Measurements from ENCODE around the gene SEC61G.

SEC61G gene

DNA sequence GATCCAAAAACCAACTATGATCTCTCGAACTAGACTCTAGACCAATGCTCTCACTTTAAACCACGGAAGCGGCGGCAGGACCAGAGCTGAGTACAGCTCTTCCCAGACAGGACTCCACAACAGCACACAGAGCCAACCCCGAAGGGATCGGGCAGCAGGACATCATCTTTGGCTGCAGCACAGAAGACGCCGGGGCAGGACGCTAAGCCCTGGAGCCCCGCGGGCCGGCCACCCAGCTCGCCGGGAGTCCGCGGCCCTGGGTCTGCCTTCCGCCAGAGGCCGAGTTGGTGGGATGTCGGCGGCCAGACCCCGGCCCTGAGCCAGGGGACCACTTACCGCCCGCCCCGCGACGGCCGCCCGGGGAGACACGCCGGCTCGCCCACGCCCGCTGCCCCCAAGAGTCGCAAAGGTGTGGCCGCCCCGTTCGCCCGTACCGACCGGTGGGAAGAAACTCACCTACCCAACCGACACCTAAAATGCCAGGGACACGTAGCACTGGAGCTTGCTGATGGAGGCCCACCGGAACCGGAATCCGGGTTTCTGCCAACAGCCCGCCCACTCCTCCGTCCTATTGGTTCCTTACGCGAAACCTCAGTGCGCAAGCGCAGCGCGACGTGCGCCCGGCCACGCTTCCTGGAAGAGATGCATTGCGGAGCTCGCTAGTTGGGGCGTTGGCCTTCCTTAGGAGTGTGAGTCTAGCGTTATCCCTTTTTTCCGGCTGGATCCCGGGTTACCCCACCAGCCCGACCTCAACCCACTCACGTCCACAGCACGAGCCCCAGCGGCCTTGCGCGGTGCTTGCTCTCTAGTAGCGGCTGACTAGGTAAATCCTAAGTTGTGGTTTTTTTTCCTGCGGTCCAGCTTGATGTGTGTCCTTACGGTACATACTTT, at the start of gene SEC61G:
SEC61G (minus strand) TSS at position 510 of the 891 bp plus-strand sequence. CDS start 1,623 bp downstream, outside the sequence.
- peak; percentile 95 for DNase-seq

DNA sequence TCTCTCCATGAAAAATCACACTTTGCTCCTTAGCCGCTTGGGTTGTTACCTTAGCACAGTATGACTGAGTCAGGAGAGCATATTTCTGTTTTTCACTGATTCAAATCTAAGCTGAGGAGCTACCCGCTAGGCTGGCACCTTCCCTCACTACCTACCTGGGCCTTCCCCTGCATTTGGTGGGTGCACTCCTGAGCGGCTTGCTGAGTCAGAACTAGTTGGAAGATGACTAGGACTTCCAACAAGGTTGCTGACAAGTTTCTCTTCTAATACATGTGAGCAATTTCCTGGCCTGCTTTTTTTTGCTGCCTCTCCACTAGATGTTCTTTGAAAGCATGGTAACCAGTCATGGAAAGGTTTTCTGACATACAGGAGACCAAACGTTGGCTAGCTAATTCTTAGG, 43.8 kb upstream of the SEC61G start:
- DNase-seq, result no peak

DNA sequence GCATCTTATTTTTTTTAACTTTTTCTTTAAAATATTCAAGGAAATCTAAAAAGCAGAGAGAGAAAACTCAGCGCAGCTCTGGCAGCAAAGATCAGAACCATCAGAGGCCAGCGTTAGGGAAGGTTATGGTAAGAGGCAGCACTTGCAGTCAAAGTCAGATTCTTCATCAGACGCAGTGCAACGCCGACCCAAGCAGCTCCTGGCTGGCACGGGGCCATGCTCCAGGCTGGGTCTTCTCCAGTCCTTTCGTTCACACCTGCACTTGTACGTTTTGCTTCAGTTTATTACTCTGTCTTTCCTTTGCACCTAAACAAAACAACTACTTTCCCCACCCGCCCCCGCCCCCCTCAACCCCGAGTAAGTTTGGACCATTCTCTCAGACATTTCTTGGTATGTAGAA, 43.1 kb upstream of the SEC61G start:
- no peak for DNase-seq

DNA sequence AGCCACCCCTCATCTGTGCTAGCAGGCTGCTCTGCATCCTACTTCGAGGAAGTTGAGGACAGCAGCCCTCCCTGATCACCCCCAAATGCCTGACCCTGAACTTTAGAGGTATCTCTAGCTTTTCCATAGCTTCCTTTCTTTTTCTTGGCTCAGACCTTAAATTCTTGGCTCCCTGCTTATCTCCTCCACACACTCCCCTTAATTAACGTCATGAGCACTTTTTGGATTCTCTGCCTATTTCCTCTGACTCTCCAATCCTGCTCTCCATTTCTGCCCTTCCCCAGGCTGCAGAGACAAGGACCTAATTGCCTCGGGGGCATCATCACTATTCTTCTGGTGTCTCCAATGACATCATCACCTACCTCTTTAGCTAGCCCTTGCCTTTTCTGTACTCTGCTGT, 40.8 kb upstream of the SEC61G start:
- DNase-seq, result no peak

DNA sequence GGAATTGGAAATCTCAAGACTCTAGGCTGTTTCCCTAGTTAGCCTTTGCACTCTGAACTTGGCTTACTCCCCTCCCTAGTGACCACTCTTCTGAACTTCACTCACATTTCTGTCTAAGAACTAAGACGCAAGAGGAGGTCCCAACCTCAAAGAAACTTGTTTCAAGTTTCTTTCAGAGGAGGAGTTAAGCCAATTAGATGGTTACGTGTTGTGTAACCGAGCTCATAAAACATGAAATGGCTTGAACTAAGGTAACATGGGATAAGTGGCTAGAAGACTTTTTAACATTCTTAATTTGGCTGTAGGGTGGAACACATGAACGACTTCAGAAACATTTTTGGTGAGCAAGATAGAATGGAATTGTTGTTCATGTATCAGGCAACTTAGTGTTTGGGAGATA, 39.5 kb upstream of the SEC61G start:
- DNase-seq, result no peak

DNA sequence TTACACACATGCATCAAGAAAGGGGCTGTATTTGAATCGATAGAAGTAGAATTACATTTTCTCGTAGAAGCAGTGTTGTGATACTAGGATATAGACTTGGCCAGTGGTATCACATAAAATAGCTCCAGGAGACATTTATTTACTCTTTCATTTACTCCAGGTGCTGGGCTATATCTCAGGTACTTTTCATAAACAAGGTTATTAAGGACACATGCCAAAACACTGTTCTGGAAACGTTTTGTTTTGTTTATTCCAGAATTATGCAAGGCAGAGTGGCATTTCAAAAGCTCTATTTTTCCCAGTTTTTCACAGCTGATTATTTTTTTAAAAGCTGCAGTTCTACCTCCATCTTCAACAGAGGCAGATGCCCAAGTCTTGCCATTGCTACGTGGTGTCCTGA, 37.8 kb upstream of the SEC61G start:
- no peak for DNase-seq

DNA sequence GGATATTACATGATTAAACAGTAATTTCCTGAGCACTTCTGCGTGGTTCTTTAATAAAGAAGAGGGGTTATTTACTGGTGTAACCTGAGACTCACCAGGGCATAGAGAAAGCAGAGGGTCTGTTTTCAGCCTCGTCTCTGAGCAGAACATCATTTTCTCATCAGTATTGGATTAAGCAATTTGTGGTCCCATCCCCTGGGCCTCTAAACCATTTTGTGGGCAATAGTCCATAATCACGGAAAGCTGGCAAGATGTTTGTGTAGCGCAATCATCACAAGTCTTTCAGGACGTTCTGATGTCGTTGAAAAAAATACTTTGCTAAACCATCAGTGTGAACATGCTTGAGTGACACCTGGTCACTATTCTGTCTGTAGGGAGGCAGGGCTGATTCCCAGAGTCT, 37.1 kb upstream of the SEC61G start:
- DNase-seq, result peak; percentile 7

DNA sequence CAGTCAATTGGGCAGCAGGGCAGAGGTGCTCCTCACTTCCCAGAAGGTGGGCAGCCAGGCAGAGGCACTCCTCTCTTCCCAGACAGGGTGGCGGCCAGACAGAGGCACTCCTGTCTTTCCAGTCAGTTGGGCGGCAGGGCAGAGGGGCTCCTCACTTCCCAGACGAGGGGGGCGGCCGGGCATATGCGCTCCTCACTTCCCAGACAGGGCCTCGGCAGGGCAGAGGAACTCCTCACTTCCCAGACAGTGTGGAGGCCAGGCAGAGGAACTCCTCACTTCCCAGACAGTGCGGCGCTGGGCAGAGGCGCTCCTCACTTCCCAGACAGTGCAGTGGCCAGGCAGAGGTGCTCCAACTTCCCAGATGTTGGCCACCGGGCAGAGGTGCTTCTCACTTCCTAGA, 33.4 kb upstream of the SEC61G start:
- DNase-seq, result no peak

DNA sequence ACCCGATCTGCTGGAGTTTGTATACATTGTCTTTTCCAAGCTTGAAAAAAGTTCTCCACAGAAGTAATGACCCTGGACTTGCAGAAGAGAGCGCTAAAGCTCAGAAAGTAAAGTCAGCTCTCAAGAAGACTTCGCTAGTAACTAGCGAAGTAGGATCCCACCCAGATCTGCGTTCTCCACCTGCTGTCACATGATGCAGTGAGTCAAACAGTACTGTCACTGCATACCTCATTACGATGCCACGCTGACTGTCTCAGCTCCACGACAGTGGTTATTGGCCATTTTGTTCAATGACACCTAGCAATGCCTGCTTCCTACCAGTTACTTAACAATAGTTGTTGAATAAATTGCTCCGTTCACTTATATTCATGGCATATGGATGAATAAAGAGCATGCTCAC, 29.7 kb upstream of the SEC61G start:
- peak; percentile 22 for DNase-seq

DNA sequence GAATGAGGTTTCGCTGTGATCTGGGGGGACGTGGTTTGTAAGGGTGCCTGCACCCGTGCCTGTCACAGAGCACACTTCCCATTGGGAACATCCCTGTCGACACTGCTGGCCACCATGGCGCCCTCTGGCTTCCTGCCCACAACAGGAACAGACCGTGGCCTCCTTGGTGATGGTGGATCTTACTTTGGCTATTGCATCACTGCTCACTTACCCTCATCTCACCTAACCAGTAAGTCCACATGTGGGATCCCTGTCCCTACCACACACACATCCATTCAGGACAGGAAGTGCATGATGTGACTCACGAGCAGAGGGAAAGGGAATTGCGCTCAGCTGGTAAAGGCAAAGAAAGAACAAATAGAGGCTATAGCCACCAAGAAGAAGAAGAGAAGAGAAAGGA, 26.2 kb upstream of the SEC61G start:
- no peak for DNase-seq

DNA sequence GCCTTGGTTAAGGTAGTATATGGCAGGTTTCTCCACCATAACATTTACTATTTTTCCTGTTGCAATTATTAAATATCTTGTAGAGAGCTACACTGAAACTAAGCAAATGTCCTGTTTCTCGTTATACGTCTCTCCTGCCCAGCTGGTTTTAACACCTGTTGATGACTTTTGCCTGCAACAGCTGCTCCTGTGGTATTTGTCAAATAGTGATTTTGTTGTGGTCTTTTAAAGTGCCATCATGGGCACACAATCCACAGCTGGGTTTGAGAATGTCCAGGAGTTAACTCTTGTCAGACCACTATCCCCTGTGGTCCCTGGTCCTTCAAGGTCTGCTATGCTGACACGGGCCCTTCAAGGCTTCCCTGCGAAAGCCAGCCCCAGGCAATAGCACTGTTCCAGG, 24.9 kb upstream of the SEC61G start:
- DNase-seq, result no peak

DNA sequence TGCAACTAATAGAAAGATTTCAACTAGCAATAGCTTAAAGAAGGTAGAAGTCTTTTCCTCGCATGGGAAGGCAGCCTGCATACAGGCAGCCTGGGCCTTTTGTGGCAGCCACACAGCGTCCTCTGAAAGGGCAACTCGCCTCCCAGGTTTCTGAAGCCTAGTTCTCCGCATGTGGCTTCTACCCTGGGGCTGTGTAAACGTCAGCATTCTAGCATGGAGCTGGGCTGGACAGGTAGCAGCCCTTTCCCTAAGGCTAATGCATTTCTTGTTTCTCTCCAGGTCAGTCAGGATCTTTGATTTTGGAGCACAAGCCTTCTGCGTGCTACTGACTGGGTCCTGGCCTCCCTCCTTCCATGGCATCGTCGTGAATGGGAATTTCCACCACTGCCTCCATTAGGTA, 23.8 kb upstream of the SEC61G start:
- DNase-seq, result no peak

DNA sequence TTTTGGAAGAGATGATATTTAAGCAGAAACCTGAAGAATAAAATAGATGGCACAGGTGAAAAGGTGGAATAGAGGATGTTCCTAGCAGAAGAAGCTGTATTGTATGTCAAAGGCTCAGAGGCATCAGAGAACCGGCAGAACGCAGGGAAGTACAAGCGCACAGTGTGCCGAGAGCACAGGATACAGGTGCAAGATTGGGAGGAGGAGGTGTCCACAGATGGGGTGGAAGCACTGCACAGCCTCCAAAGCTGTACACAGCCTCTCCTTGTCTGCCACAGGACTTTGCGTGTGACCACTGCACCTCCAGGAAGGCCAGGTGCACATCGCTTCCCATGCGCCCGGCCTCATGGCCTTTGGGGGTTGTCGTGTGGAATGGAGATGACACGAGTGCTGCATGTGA, 23.3 kb upstream of the SEC61G start:
- DNase-seq, result no peak

DNA sequence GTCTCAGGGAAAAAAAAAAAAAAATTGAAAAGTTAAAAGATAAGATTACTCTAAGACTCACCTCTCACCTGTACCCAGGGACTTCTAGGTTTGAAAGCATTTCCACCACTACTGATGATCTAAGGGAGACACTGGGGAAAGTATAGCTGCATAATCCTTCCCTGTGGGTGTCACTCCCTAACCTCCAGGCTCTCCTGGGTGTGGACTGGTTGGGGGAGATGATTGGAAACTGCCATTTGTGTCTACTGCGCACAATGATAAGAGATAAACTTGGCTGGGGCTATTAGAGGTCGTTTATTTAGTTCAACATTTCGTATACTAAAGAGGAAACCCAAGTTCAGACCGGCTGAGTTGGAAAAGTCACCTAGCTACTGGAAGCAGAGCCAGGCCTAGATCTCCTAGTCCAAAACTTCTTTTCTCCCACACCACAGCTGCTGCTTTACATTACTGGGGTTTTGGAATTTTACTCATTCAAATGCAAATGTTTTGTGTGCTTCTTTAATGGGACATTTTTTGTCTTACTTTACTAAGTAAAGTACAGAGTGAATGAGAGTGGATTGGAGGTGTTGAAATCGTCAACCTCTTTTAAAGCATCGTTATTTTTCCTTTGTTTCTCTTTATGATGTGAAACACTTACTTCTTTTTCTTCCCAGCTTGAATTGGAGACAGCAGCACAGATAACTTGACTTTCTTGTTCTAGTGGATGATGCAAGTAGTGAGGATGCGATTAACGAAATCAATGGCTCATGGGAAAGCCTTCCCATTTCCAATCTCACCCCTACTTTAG, 22.3 kb upstream of the SEC61G start:
- no peak for DNase-seq

DNA sequence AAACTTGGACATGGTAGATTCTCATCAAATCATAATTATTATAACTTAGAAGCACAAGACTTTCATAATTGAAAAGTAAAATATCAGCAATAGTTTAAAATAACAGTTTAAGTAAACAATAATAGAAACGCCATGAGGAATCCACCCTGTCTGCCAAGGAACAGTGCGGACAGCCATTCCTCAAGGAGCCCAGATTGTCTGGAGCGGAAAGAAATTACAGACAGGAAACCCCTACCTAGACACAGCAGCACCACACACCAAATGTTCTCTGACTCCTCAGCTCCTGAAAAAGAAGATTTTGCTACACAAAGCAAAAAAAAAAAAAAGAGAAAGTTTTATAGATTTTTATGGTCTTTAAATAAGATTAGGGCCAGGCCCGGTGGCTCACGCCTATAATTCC, 21.5 kb upstream of the SEC61G start:
- DNase-seq, result no peak

DNA sequence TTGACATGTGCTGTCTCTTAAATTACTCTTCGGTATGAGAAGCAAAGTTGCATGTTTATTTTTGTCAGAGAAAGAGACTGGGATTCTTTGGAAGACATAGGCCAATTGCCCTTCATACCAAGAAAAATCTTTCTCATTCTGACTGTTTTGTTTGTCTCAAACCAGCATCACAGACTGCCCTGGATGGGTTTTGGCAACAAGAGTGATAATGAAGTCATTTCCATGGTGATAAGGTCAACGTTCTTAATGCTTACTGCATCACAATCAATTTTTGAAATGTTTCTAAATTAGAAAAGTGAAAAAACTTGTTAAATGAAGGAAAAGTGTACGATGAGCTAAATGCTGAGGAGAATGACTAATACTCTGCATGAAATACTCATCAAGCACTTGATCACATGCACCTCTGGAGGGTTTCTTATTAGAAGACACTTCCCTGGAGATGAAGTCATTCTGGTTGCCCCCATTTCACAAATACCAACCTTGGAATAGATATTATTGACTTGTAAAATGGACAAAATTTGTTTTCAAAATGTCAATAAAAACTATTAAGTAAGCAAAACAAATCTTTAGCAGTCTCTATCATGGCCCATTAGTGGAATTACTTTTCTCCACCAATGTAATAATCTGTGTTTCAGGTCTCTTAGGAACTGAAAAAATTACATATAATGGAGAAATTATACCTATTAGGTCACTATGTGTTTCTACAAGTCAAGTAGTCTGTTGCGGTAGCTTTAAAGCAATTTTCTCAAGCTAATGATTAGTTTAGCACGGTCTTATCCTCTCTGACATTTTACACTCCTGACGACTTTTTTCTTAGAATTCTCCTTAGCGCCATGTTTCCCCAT, 19.9 kb upstream of the SEC61G start:
- no peak for DNase-seq

DNA sequence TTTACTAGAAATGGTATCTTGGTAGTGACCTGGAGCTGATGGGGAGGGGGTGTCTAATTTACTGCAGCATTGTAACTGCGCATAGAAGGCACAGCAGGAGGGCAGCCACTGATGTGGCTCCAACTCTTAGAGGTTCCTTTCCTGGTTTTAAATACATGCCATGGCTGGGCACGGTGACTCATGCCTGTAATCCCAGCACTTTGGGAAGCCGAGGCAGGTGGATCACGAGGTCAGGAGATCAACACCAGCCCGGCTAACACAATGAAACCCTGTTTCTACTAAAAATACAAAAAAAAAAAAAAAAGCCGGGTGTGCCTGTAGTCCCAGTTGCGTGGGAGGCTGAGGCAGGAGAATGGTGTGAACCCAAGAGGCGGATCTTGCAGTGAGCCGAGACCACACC, 19.2 kb upstream of the SEC61G start:
- DNase-seq, result no peak

DNA sequence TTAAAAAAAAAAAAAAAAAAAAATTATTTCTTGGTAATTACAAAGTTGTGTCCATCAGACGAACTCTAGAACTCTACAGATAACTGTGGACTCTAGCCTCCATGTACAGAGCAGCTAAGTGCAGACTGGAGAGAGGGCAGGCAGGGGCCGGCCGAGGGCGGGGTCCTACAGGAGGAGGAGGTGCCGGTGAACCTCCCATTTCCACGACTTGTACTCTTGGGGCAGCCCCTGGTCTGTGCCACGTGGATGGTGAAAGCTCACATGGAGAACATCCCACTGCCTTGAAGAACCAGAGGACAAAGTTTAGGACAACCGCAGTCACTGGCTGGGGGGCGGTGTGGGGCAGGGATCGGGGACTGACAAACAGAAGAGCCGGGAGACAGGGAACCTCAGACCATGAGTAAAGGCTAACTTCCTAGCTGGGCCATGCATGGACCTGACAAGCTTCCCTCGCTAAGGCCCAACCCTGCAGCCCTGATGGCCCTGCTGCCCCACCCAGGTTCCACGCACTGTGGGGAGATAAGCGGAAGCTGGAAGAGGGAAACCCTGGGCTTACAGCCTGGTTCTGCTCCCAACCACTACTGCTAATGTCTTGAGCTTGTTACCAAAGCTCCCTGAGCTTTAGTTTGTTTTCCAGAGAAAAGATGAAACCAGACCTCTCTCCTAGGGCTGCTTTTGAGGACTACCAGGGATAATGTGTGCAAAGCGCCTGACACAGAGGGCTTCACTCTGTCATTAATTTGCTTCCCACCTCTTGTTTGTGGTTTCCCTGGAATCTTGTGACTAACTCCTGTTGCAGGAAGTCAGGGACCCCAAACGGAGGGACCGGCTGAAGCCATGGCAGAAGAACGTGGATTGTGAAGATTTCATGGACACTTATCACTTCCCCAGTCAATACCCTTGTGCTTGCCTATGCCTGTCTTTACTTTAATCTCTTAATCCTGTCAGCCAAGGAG, 16.1 kb upstream of the SEC61G start:
- no peak for DNase-seq

DNA sequence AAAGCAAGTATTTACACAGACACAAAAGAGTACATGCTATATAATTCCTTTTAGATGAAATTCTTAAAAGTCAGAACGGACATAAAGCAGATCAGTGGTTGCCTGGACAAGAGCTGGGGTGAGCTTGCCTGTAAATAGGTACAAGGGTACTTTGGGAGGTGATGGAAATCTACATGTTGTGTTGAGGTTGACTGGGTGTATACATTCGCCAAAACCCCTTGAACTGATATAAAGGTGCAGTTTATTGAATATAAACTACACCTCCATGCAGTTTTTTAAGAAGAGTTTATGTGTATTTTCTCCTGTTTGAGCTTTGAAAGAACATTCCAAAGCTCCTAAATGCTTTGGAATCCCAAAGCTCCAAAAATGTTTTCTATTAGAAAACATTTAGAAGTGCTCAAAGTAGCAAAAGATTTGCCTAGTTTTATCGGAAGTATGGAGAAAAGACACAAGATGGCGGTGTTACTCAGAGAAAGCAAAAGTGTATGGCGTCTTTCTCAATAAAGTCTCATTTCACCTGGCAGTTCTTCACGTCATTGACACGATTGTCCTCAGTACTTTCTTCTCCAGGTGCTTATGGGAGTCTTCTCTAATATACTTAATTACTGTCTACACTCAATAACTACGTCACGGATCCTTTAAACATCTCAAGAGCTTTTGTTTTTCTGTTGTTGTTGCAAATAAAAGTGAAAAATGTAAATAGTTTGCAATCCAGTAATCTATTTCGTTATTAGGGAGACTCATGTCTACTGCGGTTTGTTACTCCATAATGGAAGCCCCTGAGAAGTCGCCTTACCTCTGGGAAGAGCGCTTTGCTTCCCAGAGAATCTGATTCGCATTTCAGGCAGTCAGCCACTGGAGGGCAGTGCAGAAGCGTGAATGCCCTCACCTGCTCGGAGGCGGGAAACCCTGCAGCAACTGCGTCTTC, 14.7 kb upstream of the SEC61G start:
- peak; percentile 83 for DNase-seq

DNA sequence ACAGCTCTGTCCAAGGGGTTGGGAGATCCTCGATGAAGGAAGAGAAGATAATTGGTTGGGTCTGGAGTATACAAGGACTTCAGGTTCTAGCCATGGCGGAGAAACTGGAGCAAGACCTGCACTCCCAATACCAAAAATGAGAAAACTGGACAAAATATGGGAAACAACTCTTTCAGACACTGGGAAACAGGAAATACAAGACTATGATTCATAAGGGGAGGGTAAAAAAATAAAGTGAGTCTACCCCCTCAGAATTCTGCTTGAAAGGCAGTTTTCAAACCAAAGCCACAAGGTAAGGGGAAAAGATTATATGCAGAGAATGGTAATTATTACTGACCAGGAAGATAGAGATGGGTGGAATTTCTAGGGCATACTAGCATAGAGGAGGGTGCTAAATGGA, 10.2 kb upstream of the SEC61G start:
- no peak for DNase-seq

DNA sequence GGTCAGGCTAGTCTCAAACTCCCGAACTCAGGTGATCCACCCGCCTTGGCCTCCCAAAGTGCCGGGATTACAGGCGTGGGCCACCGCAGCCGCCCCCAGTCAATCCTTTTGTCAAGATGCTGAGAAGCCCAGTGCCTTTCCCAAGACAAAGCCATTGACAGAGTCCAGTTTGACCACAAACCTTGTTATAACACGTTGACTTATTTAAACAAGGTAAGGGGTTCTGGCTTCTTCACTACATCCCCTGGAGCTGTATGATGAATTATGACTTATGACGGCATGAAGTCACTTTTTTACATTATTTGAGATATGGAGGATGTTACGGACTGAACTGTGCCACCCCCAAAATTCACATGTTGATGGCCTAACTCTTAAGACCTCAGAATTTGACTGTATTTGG, 5.8 kb upstream of the SEC61G start:
- DNase-seq, result no peak
